Fibroblast of skin of left quadriceps (primary cell): ENCODE measurements around the gene RASA2.

Experiments used
- DNase-seq, 2 experiments: peaks; one replicate each; pipeline ENCODE4 v3.0.0-alpha.2; 2013; ENCODE audit warnings: low read depth in 2 of 2

Gene RASA2

DNA sequence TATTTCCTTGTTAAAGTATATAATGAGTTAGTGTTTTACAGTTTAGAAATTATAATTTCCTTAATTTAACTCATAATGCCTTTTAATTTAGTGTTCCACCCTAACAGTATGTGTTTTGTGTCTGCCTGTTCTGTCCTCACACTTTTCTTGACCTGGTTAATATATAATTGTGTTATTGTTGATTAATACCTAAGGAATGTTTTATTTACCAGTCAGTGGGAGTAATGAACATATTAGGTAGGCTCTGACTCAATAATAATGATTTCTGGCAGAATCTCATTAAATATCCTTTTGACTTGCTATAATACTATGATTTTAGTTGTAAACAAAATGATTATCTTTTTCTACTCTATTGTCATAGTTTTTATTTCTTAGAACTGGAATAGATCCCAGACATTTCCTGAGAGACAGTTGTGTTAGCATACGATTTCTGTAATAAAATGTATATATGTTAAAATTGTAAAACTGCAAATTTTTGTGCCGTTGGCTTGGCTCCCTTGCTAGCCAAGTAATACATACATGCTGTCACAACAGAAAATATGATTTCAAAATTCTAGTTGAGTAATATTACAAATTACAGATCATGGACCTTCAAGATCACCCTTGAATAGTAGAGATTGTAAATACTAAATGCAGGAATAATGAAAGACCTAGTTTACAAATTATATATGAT, 51.9 kb downstream of the RASA2 start:
- no peak for DNase-seq

GRCh38 chr3:141539431-141540187, 52.8 kb downstream of the RASA2 start:
- DNase-seq: no peak

- DNase-seq: no peak
These were observed 53.7 kb downstream of the RASA2 start for GRCh38 chr3:141540531-141540930.

GRCh38 chr3:141542202-141542969, 55.6 kb downstream of the RASA2 start:
- DNase-seq: no peak

DNA sequence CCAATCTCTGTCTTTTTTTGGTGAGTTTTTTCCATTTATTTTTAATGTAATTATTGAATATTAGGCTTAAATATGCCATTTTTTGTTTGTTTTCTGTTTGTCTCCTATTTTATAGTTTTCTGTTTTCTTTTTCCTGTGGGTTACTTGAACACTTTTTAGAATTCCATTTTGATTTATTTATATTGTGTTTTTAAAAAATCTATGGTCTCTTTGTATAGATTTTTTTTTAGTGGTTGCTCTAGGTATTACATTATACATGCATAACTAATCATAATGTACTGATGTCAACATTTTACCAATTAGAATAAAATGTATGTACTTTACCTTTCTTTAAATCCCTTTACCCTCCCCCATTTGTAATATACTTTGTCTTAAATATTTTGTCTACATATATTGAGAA, 56.2 kb downstream of the RASA2 start:
- DNase-seq: no peak

GRCh38 chr3:141544697-141545096, 57.9 kb downstream of the RASA2 start:
- DNase-seq: no peak

DNA sequence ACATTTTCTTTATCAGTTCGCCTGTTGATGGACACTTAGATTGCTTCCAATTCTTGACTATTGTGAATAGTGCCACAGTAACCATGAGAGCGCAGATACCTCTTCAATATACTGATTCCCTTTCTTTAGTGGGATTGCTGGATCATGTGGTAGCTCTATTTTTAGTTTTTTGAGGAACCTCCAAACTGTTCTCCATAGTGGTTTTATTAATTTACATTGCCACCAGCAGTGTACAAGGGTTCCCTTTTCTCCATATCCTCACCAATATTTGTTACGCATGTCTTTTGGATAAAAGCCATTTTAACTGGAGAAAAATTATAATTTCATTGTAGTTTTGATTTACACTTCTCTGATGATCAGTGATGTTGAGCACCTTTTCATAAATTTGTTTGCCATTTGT, 59.3 kb downstream of the RASA2 start:
- no peak for DNase-seq

- DNase-seq: no peak
These were observed 59.8 kb downstream of the RASA2 start for GRCh38 chr3:141546586-141546985.

- no peak for DNase-seq
These were observed 61.0 kb downstream of the RASA2 start for GRCh38 chr3:141547791-141548190.

GRCh38 chr3:141550926-141551665, 64.3 kb downstream of the RASA2 start:
- DNase-seq: no peak

DNA sequence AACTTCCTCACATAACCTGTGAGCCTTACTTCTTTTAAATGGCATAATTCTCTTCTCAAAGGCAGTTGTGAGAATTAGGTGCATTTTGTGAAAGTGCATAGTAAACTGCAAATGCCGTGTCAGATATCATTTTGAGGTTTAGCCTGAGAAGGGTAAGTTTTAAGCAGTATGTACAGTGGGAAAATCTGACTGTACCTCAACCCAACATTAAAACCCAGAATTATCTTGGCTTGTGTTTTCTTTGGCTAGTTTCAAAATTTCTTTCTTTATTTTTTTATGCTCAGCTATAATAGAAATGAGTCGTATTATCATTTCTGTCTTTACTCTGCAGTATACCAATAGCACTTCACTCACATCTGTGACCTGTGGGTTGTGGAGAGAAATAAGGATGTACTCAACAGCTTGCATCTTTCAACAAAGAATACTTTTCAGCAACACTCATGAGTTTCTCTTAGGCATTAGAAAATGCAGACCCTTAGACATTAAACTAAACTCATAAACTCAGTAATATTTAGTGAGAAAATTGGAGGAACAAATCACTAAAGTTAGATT, 65.7 kb downstream of the RASA2 start:
- DNase-seq: no peak

GRCh38 chr3:141553055-141553454, 66.2 kb downstream of the RASA2 start:
- DNase-seq: no peak

DNA sequence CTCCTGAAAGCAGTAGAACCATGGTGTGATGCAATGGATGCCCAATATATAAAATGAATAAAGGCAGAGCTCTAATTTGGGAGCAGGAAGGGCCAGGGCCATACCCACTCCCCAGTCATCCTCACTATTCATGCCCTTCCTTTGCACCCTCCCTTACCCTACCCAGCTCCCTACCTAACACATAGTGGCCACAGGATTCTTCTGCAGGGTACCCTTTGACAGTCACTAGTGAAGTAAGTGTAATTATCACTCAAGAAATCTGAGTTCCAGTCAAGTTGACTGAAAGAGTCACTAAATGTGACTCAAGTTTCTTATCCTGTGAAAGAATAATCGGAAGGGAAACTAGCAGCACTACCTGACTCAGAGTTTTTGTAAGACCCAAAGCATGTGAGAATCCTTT, 69.2 kb downstream of the RASA2 start:
- DNase-seq: no peak

DNA sequence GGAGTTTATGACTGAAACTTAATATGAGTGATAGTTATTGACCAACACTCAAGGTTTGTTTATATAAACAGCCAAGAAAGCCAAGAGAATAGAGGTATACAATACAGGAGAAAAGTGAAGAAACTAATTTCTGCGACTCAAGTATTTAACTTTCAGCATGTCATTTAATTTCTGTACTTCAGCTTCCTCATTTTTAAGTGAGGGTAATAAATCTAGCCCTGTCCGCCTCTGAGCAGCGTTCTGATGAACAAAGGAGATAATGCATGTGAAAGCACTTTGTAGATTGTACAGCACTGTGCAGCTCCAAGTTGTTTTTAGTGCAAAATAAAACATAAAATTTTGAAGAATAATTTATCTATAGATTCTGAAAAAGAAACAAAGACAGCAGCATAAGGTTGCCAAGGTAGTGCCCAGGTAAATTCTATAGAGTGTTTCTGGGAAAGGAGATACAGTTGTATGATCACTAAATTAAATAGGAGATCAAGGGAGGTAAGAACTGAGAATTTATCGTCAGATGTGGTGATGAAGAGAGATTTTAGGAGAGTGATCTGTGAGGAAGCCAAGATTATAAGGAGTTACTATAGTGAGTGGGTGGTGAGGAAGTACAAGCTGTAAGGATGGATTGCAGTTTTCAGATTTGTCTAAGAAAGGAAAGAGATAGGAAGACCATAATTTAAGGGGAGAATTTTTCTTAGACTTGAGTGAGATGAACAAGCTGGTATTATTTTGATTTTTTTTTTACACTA, 71.3 kb downstream of the RASA2 start:
- no peak for DNase-seq

GRCh38 chr3:141561426-141562034, 74.7 kb downstream of the RASA2 start:
- DNase-seq: peak; percentile 42 to 44

DNA sequence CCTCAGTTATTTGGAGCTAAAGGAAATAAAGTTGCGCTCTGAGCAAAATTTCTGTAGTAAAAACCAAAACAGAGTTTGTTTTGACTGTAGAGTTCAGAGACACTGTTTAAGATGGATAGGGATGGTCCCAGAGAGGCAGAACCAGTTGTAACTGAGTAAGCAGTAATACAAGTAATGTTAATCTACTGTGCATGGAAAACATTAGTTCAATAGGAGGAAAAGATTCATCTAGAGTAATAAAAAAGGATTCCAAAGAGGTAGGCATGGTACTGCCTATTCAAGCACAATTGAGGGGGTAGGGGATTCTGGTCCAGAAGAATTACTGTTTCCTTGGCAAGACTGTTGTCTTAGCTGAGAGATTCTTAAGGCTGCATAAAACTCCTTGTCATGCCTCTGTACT, 77.4 kb downstream of the RASA2 start:
- DNase-seq: no peak

DNA sequence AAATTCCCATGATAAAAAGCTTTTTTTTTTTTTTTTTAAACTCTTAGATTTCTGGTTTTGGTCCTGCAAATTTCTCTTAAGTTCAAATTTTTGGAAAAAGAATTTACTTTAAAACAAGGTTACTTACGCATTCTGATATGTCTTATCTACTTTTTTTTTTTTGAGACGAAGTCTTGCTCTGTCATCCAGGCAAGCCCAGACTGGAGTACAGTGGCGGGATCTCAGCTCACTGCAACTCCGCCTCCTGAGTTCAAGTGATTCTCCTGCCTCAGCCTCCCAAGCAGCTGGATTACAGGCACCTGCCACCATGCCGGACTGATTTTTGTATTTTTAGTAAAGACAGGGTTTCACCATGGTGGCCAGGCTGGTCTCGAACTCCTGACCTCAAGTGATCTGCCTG, 83.2 kb downstream of the RASA2 start:
- no peak for DNase-seq

GRCh38 chr3:141575879-141576743, 89.3 kb downstream of the RASA2 start:
- no peak for DNase-seq

DNA sequence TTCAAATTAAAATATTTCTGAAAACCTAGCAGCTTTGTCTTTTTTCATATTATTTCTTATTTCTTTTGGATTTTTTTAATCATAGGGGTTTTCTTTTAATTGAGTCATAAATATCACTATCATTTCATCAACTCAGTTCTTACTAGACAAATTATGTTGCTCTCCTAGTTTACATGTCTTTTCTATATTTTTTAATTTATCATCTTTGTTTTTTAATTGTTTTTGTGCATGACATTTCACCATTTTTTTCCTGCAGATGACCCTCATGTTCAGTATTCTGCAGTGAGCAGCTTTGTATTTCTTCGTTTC, 89.9 kb downstream of the RASA2 start:
- DNase-seq: no peak
